Karpas-422 (cell line): ENCODE data around the gene TGM2. TPM values are rescaled to one million over a fixed set of nuclear protein-coding genes. Genes with fewer than 3 reads are reported as not detected.

ENCODE experiments used
- DNase-seq: peaks from one replicate; pipeline ENCODE4 v3.0.0-alpha.2; 2015
- H2AFZ ChIP-seq: fragments of 200-600 bp; sonication (generic); 2 replicates; pipeline ENCODE4 v1.6.1; 2014; ENCODE audit warnings: antibody characterized with exemption, low read length, mixed read lengths
- H3K27ac ChIP-seq: fragments of 200-600 bp; sonication (generic); 2 replicates; pipeline ENCODE4 v1.5.1; 2014; ENCODE audit warnings: mild to moderate bottlenecking, low read length, moderate library complexity
- H3K27me3 ChIP-seq: fragments of 200-600 bp; sonication (generic); 2 replicates; pipeline ENCODE4 v1.6.1; 2014; ENCODE audit warnings: low read length, mixed read lengths
- H3K36me3 ChIP-seq: fragments of 200-600 bp; sonication (generic); 2 replicates; pipeline ENCODE4 v1.6.1; 2014; ENCODE audit warnings: low read length, mixed read lengths; ENCODE audit not compliant: insufficient read depth
- H3K4me1 ChIP-seq: fragments of 200-600 bp; sonication (generic); 2 replicates; pipeline ENCODE4 v1.6.1; 2014; ENCODE audit warnings: mild to moderate bottlenecking, low read length, mixed read lengths
- H3K4me2 ChIP-seq: fragments of 200-600 bp; sonication (generic); 2 replicates; pipeline ENCODE4 v1.6.1; 2014; ENCODE audit warnings: low read length, low read depth, mild to moderate bottlenecking; ENCODE audit not compliant: poor library complexity, severe bottlenecking
- H3K4me3 ChIP-seq: fragments of 200-600 bp; sonication (generic); 2 replicates; pipeline ENCODE4 v1.5.1; 2014; ENCODE audit warnings: mild to moderate bottlenecking, antibody characterized with exemption, low read length, mixed read lengths
- H3K79me2 ChIP-seq: fragments of 200-600 bp; sonication (generic); 2 replicates; pipeline ENCODE4 v1.6.1; 2014; ENCODE audit warnings: mild to moderate bottlenecking, low read length, mixed read lengths
- H3K9ac ChIP-seq: fragments of 200-600 bp; sonication (generic); 2 replicates; pipeline ENCODE4 v1.6.0; 2014; ENCODE audit warnings: low read length
- H3K9me2 ChIP-seq: fragments of 200-600 bp; sonication (generic), shearing (Covaris generic); replicated peaks from 2 replicates; pipeline ENCODE4 v1.6.0; 2014; ENCODE audit warnings: mild to moderate bottlenecking, low read length, moderate library complexity; ENCODE audit not compliant: insufficient read depth
- H3K9me3 ChIP-seq: fragments of 300-700, 200-600 bp; sonication (generic); 2 replicates; pipeline ENCODE4 v1.6.1; 2014; ENCODE audit warnings: low read length, mixed read lengths
- H4K20me1 ChIP-seq: fragments of 200-600 bp; sonication (generic); 2 replicates; pipeline ENCODE4 v1.6.1; 2014; ENCODE audit warnings: mild to moderate bottlenecking, antibody characterized with exemption, low read length, low read depth; ENCODE audit not compliant: insufficient read depth
- total RNA-seq: library from RNA; depleted of rRNA; stranded (reverse); fragments of >200 nt; shearing (Covaris generic); gene quantifications from 2 replicates; pipeline ENCODE4 v1.2.3, GENCODE V29; 2014; ENCODE audit warnings: low replicate concordance

The TGM2 gene
- total RNA-seq, 1 experiment from 2014 or later = 0.15 TPM

DNA sequence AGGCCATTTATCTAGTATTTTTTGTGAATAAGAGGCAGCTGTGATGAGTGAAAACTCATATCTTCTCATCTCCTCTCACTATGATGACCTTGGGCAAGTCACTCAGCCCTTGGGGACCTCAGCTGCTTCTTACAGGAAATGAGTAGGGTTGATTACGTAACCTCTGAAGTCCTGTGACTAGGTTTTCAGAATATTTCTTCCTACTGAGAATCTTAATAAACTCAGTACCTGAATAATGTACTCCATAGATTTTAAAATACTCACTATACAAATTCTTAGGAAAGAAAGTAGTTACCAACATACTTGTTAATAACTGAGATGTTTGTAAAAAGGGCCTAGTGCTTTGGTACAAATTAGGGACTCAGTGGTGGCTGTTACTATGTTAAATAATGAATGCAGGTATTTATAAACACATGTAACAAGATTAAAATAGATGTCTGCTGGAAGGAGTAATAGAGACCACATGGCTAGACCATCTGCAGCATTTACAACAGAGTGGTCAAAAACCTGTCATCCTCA lies 70.6 kb downstream of the TGM2 start:
- DNase-seq = peak; percentile 82
- Histone ChIP-seq H3K9ac (peak overlapping the region; percentile 31; the same call in 1 of the 2 replicates), H3K9me2 (no peaks in the 10 kb centered on the region), H3K9me3 (no peaks in the 10 kb centered on the region), H3K27ac (peak overlapping the region; percentile 59), H3K79me2 (no peaks in the 10 kb centered on the region), H2AFZ (no peak overlapping the region), H3K36me3 (peaks cover 12% of the 10 kb centered on the region; the same call in 1 of the 2 replicates), H3K4me2 (peak overlapping the region; percentile 5), H3K4me3 (no peak overlapping the region), H3K4me1 (peaks cover 37% of the 10 kb centered on the region), H3K27me3 (no peaks in the 10 kb centered on the region), H4K20me1 (no peaks in the 10 kb centered on the region)

GRCh38 chr20:38093641-38094077 lies 71.4 kb downstream of the TGM2 start:
- Histone ChIP-seq H3K27me3 (no peaks in the 10 kb centered on the region), H3K4me2 (peak overlapping the region; percentile 5), H3K27ac (peak overlapping the region; percentile 59), H2AFZ (no peak overlapping the region), H3K9me2 (no peaks in the 10 kb centered on the region), H4K20me1 (no peaks in the 10 kb centered on the region), H3K9ac (peak overlapping the region; percentile 31; the same call in 1 of the 2 replicates), H3K4me3 (no peak overlapping the region), H3K36me3 (peaks cover 12% of the 10 kb centered on the region; the same call in 1 of the 2 replicates), H3K9me3 (no peaks in the 10 kb centered on the region), H3K4me1 (peaks cover 37% of the 10 kb centered on the region), H3K79me2 (no peaks in the 10 kb centered on the region)
- DNase-seq = no peak

GRCh38 chr20:38092915-38093314 lies 72.2 kb downstream of the TGM2 start:
- Histone ChIP-seq H4K20me1 (no peaks in the 10 kb centered on the region), H3K9me2 (no peaks in the 10 kb centered on the region), H2AFZ (no peak overlapping the region), H3K27ac (no peak overlapping the region), H3K4me2 (no peak overlapping the region), H3K4me3 (no peak overlapping the region), H3K4me1 (peaks cover 37% of the 10 kb centered on the region), H3K9ac (no peak overlapping the region), H3K79me2 (no peaks in the 10 kb centered on the region), H3K27me3 (no peaks in the 10 kb centered on the region), H3K36me3 (peaks cover 12% of the 10 kb centered on the region; the same call in 1 of the 2 replicates), H3K9me3 (no peaks in the 10 kb centered on the region)
- DNase-seq = no peak

GRCh38 chr20:38092260-38092857 lies 72.7 kb downstream of the TGM2 start:
- H3K4me3 ChIP-seq = no peak overlapping the region
- no peaks in the 10 kb centered on the region for H3K79me2 ChIP-seq
- H3K27me3 ChIP-seq = no peaks in the 10 kb centered on the region
- peaks cover 37% of the 10 kb centered on the region for H3K4me1 ChIP-seq
- no peak overlapping the region for H2AFZ ChIP-seq
- no peak for DNase-seq
- H3K9ac ChIP-seq = no peak overlapping the region
- no peak overlapping the region for H3K4me2 ChIP-seq
- H3K36me3 ChIP-seq = peaks cover 15% of the 10 kb centered on the region; the same call in 1 of the 2 replicates
- no peaks in the 10 kb centered on the region for H3K9me3 ChIP-seq
- H3K27ac ChIP-seq = no peak overlapping the region
- H4K20me1 ChIP-seq = no peaks in the 10 kb centered on the region
- H3K9me2 ChIP-seq = no peaks in the 10 kb centered on the region

DNA sequence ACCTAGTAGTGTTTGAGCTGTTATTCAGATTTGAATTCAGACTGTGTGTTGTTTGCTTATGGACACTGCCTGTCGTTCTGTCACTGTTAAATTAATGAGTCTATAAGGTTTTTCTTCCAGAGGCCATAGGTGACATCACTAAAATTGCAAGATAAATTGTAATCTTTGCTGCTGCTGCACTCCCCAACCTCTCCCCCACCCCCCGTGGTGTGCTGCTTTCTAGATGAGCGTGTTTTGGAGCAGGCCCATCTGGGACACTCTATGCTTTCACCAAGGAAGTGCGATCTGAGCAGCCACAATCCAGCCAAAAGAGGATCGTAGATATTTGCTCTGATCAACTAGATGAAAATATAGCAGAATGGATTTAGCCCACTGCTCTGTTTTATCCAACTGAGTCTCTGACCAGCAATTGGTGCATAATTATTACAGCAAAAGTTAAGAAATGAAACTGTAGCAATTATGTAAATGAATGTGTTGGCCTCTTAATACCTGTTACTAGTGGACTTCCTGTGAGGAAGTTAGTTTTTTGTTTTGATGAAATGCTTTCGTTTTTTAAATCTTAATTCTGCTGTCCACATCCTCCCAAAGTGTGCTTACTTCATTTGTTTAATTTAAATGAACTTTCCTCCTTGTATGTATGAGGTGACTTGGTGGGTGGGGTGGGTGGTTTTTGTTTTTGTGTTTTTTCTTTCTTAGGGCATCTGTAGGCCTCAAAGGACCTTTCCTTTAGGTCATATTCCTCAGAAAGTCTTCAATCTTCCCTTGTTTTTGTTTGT lies 73.4 kb downstream of the TGM2 start:
- no peak overlapping the region; the same call in 1 of the 2 replicates for H3K27ac ChIP-seq
- H4K20me1 ChIP-seq = no peaks in the 10 kb centered on the region
- no peak overlapping the region for H2AFZ ChIP-seq
- H3K9me3 ChIP-seq = no peaks in the 10 kb centered on the region
- H3K4me1 ChIP-seq = peaks cover 37% of the 10 kb centered on the region
- H3K9me2 ChIP-seq = no peaks in the 10 kb centered on the region
- H3K36me3 ChIP-seq = peaks cover 15% of the 10 kb centered on the region; the same call in 1 of the 2 replicates
- no peak for DNase-seq
- H3K4me2 ChIP-seq = no peak overlapping the region
- H3K4me3 ChIP-seq = no peak overlapping the region
- no peaks in the 10 kb centered on the region for H3K27me3 ChIP-seq
- no peak overlapping the region for H3K9ac ChIP-seq
- H3K79me2 ChIP-seq = no peaks in the 10 kb centered on the region

DNA sequence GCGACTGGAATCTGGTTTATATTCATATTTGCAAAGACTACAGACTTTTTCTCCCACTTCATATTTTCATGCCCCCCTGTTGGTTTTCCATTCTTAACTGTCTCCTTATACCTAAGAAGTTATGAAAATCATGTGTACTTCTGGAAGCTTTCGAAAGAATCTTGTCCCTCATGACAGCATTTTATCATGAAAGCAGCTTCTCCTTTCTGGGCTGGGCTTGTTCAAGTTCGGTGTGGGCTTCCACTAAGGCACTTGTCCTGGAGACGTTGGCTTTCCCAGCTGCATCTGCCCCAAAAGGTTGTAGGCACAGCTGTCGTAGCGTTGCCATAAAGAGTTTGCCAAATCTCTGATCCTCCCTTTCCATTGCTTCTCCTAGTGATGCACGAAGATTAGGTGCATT lies 75.0 kb downstream of the TGM2 start:
- Histone ChIP-seq H3K36me3 (peaks cover 15% of the 10 kb centered on the region; the same call in 1 of the 2 replicates), H3K27me3 (no peaks in the 10 kb centered on the region), H3K9me2 (no peaks in the 10 kb centered on the region), H3K4me1 (peaks cover 32% of the 10 kb centered on the region), H3K9me3 (no peaks in the 10 kb centered on the region), H2AFZ (no peak overlapping the region), H3K4me2 (no peak overlapping the region), H3K27ac (no peak overlapping the region), H3K9ac (no peak overlapping the region), H3K79me2 (no peaks in the 10 kb centered on the region), H3K4me3 (no peak overlapping the region), H4K20me1 (no peaks in the 10 kb centered on the region)
- no peak for DNase-seq

DNA sequence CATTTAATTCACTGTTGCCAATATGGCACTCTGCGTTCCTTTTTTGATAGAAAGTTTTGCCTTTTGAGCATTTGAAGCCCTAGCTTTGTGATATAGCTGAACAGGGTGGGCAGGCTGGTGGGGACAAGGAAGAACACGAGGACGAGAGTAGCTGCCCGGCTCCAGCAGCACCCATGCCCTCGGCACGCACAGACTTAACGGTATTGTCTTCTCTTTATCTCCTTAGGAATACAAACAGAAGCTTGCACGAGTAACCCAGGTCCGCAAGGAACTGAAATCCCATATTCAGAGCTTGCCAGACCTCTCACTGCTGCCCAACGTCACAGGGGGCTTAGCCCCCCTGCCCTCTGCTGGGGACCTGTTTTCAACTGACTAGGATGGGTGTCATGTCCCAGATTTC lies 75.6 kb downstream of the TGM2 start:
- Histone ChIP-seq H4K20me1 (no peaks in the 10 kb centered on the region), H3K36me3 (peaks cover 15% of the 10 kb centered on the region; the same call in 1 of the 2 replicates), H3K9me2 (no peaks in the 10 kb centered on the region), H3K9me3 (no peaks in the 10 kb centered on the region), H3K79me2 (no peaks in the 10 kb centered on the region), H3K27me3 (no peaks in the 10 kb centered on the region), H2AFZ (no peak overlapping the region), H3K27ac (no peak overlapping the region), H3K4me3 (no peak overlapping the region), H3K4me1 (peaks cover 27% of the 10 kb centered on the region), H3K4me2 (no peak overlapping the region), H3K9ac (no peak overlapping the region)
- no peak for DNase-seq

GRCh38 chr20:38085026-38085425 lies 80.0 kb downstream of the TGM2 start:
- H3K27ac ChIP-seq = no peak overlapping the region
- no peaks in the 10 kb centered on the region for H3K9me3 ChIP-seq
- no peak overlapping the region for H3K4me2 ChIP-seq
- H3K9me2 ChIP-seq = no peaks in the 10 kb centered on the region
- H3K4me3 ChIP-seq = no peak overlapping the region
- no peaks in the 10 kb centered on the region for H4K20me1 ChIP-seq
- no peaks in the 10 kb centered on the region for H3K4me1 ChIP-seq
- H3K36me3 ChIP-seq = peaks cover 16% of the 10 kb centered on the region; the same call in 1 of the 2 replicates
- DNase-seq = no peak
- no peak overlapping the region for H3K9ac ChIP-seq
- H3K27me3 ChIP-seq = no peaks in the 10 kb centered on the region
- peaks cover 27% of the 10 kb centered on the region for H3K79me2 ChIP-seq
- H2AFZ ChIP-seq = no peak overlapping the region
